Brain microvascular endothelial cell (primary cell): ENCODE results near the gene SC5D.

Experiments used
- DNase-seq: peaks from one replicate; pipeline ENCODE4 v3.0.0-alpha.2; 2020
- H3K27ac ChIP-seq: fragments of 250-450 bp; sonication (Bioruptor Pico); 2 replicates; pipeline ENCODE4 v1.5.1; 2020; ENCODE audit warnings: mild to moderate bottlenecking, moderate library complexity
- H3K27me3 ChIP-seq: fragments of 250-450 bp; sonication (Bioruptor Pico); replicated peaks from 2 replicates; pipeline ENCODE4 v1.5.1; 2020; ENCODE audit warnings: mild to moderate bottlenecking
- H3K36me3 ChIP-seq: fragments of 250-450 bp; sonication (Bioruptor Pico); replicated peaks from 2 replicates; pipeline ENCODE4 v1.5.1; 2020; ENCODE audit warnings: mild to moderate bottlenecking
- H3K4me3 ChIP-seq: 2 replicates; pipeline ENCODE4 v1.5.1; 2011; ENCODE audit warnings: low read depth, mild to moderate bottlenecking, control low read depth, low read length, moderate library complexity
- CTCF ChIP-seq: IDR thresholded peaks from 2 replicates; pipeline ENCODE4 v1.5.1; 2011; ENCODE audit warnings: low read depth, mild to moderate bottlenecking, moderate library complexity, low read length, control low read depth, inconsistent platforms; ENCODE audit errors: missing control alignments
- in situ Hi-C: cut with HindIII; loops from 2 replicates; pipeline ENCODE4 v1.10.0; 2017; ENCODE audit warnings: low sequenced_read_pairs, low pct_ligation_motif_present

The SC5D gene

GRCh38 chr11:121300972-121301699 is 8.6 kb downstream of the SC5D start:
- in situ Hi-C loops: no loop called here
- no peak overlapping the region for H3K27ac ChIP-seq

GRCh38 chr11:121304759-121305158 is 12.2 kb downstream of the SC5D start:
- peaks cover 14% of the 10 kb centered on the region for H3K36me3 ChIP-seq
- no peak overlapping the region for H3K4me3 ChIP-seq
- no peak for DNase-seq
- in situ Hi-C loops: no loop called here
- no peaks in the 10 kb centered on the region for H3K27me3 ChIP-seq
- H3K27ac ChIP-seq: no peak overlapping the region
- no peak for TF ChIP-seq CTCF

More at GRCh38 chr11:121300972-121301699, 8.6 kb downstream of the SC5D start:
- no peaks in the 10 kb centered on the region for H3K27me3 ChIP-seq
- TF ChIP-seq CTCF: no peak
- no peak overlapping the region for H3K4me3 ChIP-seq
- DNase-seq: no peak
- peaks cover 4% of the 10 kb centered on the region for H3K36me3 ChIP-seq

- no peak overlapping the region for H3K27ac ChIP-seq
These were observed 16.2 kb downstream of the SC5D start for GRCh38 chr11:121308816-121309215.

GRCh38 chr11:121309688-121310087 is 17.1 kb downstream of the SC5D start:
- DNase-seq: no peak
- no peak for TF ChIP-seq CTCF
- in situ Hi-C loops: no loop called here

More at GRCh38 chr11:121308816-121309215, 16.2 kb downstream of the SC5D start:
- Histone ChIP-seq H3K27me3 (no peaks in the 10 kb centered on the region), H3K4me3 (no peak overlapping the region), H3K36me3 (peaks cover 12% of the 10 kb centered on the region)
- no peak for TF ChIP-seq CTCF
- no peak for DNase-seq
- in situ Hi-C loops: no loop called here

GRCh38 chr11:121310908-121311307 is 18.3 kb downstream of the SC5D start:
- no peak for TF ChIP-seq CTCF
- in situ Hi-C loops: no loop called here
- no peaks in the 10 kb centered on the region for H3K27me3 ChIP-seq
- no peak for DNase-seq
- H3K36me3 ChIP-seq: peaks cover 10% of the 10 kb centered on the region
- H3K4me3 ChIP-seq: no peak overlapping the region
- no peak overlapping the region for H3K27ac ChIP-seq

More at GRCh38 chr11:121309688-121310087, 17.1 kb downstream of the SC5D start:
- no peaks in the 10 kb centered on the region for H3K27me3 ChIP-seq
- no peak overlapping the region for H3K4me3 ChIP-seq
- H3K36me3 ChIP-seq: peaks cover 12% of the 10 kb centered on the region
- no peak overlapping the region for H3K27ac ChIP-seq

- TF ChIP-seq CTCF: no peak
- Histone ChIP-seq H3K27ac (no peak overlapping the region), H3K36me3 (peaks cover 9% of the 10 kb centered on the region), H3K27me3 (no peaks in the 10 kb centered on the region), H3K4me3 (no peak overlapping the region)
- in situ Hi-C loops: no loop called here
- no peak for DNase-seq
These were observed 18.8 kb downstream of the SC5D start for GRCh38 chr11:121311373-121311772.
